Hepatocyte (in vitro differentiated cells): ENCODE measurements around the gene YARS2. TPM values are rescaled to one million over a fixed set of nuclear protein-coding genes. Genes with fewer than 3 reads are reported as not detected.
"Not testable (repeated sequence)": the region's sequence is repeated elsewhere in the genome, so short reads cannot be mapped to it uniquely, and the experiment has no call there.

Source experiments
- DNase-seq: peaks from one replicate; pipeline ENCODE4 v3.0.0-alpha.2; 2016; ENCODE audit warnings: low spot score
- H2AFZ ChIP-seq: fragments of 200-600 bp; sonication (generic); 2 replicates; pipeline ENCODE4 v1.6.0; 2016; ENCODE audit warnings: antibody characterized with exemption, mild to moderate bottlenecking
- H3K27ac ChIP-seq: fragments of 200-600 bp; sonication (generic); 2 replicates; pipeline ENCODE4 v1.5.1; 2016; ENCODE audit warnings: mild to moderate bottlenecking
- H3K27me3 ChIP-seq: fragments of 200-600 bp; sonication (generic); 2 replicates; pipeline ENCODE4 v1.6.1; 2016
- H3K36me3 ChIP-seq: fragments of 200-600 bp; sonication (generic); replicated peaks from 2 replicates; pipeline ENCODE4 v1.5.1; 2016; ENCODE audit warnings: low read depth; ENCODE audit not compliant: insufficient read depth
- H3K4me1 ChIP-seq: fragments of 200-600 bp; sonication (generic); 2 replicates; pipeline ENCODE4 v1.5.1; 2016; ENCODE audit warnings: mild to moderate bottlenecking, moderate library complexity; ENCODE audit not compliant: insufficient read depth
- H3K4me2 ChIP-seq: fragments of 200-600 bp; sonication (generic); 2 replicates; pipeline ENCODE4 v1.6.0; 2016
- H3K4me3 ChIP-seq: fragments of 200-600 bp; sonication (generic); 2 replicates; pipeline ENCODE4 v1.5.1; 2016; ENCODE audit warnings: mild to moderate bottlenecking
- H3K79me2 ChIP-seq: fragments of 200-600 bp; sonication (generic); 2 replicates; pipeline ENCODE4 v1.6.0; 2017; ENCODE audit warnings: mild to moderate bottlenecking
- H3K9me2 ChIP-seq: fragments of 200-600 bp; sonication (generic); replicated peaks from 2 replicates; pipeline ENCODE4 v1.6.0; 2017; ENCODE audit warnings: mild to moderate bottlenecking; ENCODE audit not compliant: insufficient read depth
- H3K9me3 ChIP-seq: fragments of 200-600 bp; sonication (generic); 2 replicates; pipeline ENCODE4 v1.5.1; 2016; ENCODE audit warnings: low read depth, mild to moderate bottlenecking
- H4K20me1 ChIP-seq: fragments of 200-600 bp; sonication (generic); 2 replicates; pipeline ENCODE4 v1.6.0; 2016; ENCODE audit warnings: mild to moderate bottlenecking; ENCODE audit not compliant: insufficient read depth, poor library complexity, severe bottlenecking
- EZH2 ChIP-seq: fragments of 200-600 bp; sonication (generic); IDR thresholded peaks from 2 replicates; pipeline ENCODE4 v1.6.1; 2016; ENCODE audit warnings: antibody characterized with exemption, mild to moderate bottlenecking, borderline replicate concordance
- EZH2phosphoT487 ChIP-seq: fragments of 200-600 bp; sonication (generic); IDR thresholded peaks from one replicate; pipeline ENCODE4 v1.6.1; 2018; ENCODE audit warnings: antibody characterized with exemption, mild to moderate bottlenecking, low read depth, moderate library complexity; ENCODE audit not compliant: unreplicated experiment, severe bottlenecking
- WGBS: methylation state at CpG from one replicate; pipeline ENCODE4 v1.1.6; 2016; ENCODE audit warnings: low lambda C conversion rate; ENCODE audit errors: missing lambda C conversion rate; 5-methylcytosine and 5-hydroxymethylcytosine counted together
- polyA plus RNA-seq: library from polyadenylated mRNA; unstranded; fragments of >200 nt; fragmentation: Nextera tagmentation; extraction: Ambion mirVana; gene quantifications from 2 replicates; pipeline ENCODE4 v1.2.1, GENCODE V29; 2016
- total RNA-seq: library from RNA; depleted of rRNA; stranded (reverse); fragments of >200 nt; gene quantifications from 2 replicates; pipeline ENCODE4 v1.2.3, GENCODE V29; 2014
- TF ChIP-seq, protein P1 (sequence below): fragments of 200-600 bp; sonication (generic); IDR thresholded peaks from 2 replicates; pipeline ENCODE4 v1.5.1; 2016; ENCODE audit warnings: antibody characterized with exemption, mild to moderate bottlenecking; ENCODE audit not compliant: poor library complexity

Gene YARS2
- total and polyA plus RNA-seq, 2 experiments from 2014 or later = 34.2 to 34.4 TPM

GRCh38 chr12:32726286-32726685 lies 29.4 kb downstream of the YARS2 start:
- Histone ChIP-seq H4K20me1 (no peaks in the 10 kb centered on the region), H3K4me3 (no peak overlapping the region), H3K27me3 (no peaks in the 10 kb centered on the region), H3K4me2 (no peak overlapping the region), H3K27ac (no peak overlapping the region), H3K79me2 (no peaks in the 10 kb centered on the region), H3K9me2 (no peaks in the 10 kb centered on the region), H3K36me3 (no peaks in the 10 kb centered on the region), H2AFZ (no peak overlapping the region), H3K9me3 (no peaks in the 10 kb centered on the region), H3K4me1 (no peaks in the 10 kb centered on the region)
- no peak for TF ChIP-seq EZH2
- TF ChIP-seq, protein P1, sequence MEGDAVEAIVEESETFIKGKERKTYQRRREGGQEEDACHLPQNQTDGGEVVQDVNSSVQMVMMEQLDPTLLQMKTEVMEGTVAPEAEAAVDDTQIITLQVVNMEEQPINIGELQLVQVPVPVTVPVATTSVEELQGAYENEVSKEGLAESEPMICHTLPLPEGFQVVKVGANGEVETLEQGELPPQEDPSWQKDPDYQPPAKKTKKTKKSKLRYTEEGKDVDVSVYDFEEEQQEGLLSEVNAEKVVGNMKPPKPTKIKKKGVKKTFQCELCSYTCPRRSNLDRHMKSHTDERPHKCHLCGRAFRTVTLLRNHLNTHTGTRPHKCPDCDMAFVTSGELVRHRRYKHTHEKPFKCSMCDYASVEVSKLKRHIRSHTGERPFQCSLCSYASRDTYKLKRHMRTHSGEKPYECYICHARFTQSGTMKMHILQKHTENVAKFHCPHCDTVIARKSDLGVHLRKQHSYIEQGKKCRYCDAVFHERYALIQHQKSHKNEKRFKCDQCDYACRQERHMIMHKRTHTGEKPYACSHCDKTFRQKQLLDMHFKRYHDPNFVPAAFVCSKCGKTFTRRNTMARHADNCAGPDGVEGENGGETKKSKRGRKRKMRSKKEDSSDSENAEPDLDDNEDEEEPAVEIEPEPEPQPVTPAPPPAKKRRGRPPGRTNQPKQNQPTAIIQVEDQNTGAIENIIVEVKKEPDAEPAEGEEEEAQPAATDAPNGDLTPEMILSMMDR = no peak
- TF ChIP-seq EZH2phosphoT487 = no peak
- DNase-seq = no peak
- WGBS = 89% methylated on average over 2 of the region's 2 CpGs

DNA sequence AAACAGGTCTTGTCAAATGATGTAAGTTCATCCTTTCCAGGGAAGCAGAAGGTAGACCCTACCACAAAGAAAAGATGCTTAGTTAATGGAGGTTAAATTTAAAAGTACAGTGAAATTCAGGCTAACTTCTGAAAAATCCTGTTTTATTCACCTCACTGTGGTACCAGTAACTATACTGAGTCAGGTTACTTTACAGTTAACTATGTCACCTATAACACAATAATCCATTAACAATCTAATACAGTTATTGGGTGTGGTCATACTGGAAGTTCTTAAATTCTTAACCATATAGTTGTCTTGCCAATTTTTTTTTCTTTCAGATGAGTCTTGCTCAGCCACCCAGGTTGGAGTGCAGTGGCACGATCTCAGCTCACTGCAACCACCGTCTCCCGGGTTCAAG lies 30.4 kb downstream of the YARS2 start:
- H3K9me3 ChIP-seq, H4K20me1 ChIP-seq, H3K4me3 ChIP-seq, H3K27me3 ChIP-seq, H2AFZ ChIP-seq, H3K79me2 ChIP-seq, H3K27ac ChIP-seq, H3K4me2 ChIP-seq, H3K4me1 ChIP-seq, DNase-seq, H3K9me2 ChIP-seq, H3K36me3 ChIP-seq: not testable (repeated sequence)
- WGBS = 100% methylated on average over 3 of the region's 3 CpGs

DNA sequence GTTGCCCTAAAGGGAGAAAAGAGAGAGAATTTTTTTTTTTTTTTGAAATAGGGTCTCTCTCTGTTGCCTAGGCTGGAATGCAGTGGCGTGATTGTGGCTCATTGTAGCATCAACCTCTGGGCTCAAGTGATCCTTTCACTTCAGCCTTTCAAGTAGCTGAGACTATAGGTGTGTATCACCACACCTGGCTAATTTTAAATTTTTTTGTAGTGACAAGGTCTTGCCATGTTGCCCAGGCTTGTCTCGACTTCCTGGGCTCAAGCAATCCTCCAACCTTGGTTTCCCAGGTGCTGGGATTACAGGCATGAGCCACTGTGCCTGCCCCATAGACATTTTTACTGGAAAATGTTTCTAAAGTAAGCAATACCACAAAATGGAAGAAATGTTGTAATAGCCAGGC lies 36.8 kb downstream of the YARS2 start:
- no peak for DNase-seq
- TF ChIP-seq EZH2 (no peak), EZH2phosphoT487 (no peak)
- TF ChIP-seq, protein P1 = no peak
- WGBS = 98% methylated on average over 2 of the region's 2 CpGs
- peaks cover 3% of the 10 kb centered on the region for H3K79me2 ChIP-seq
- no peaks in the 10 kb centered on the region for H3K4me1 ChIP-seq
- H3K4me3 ChIP-seq = no peak overlapping the region
- H3K27ac ChIP-seq = no peak overlapping the region
- no peak overlapping the region for H3K4me2 ChIP-seq
- H2AFZ ChIP-seq = no peak overlapping the region
- H3K9me2 ChIP-seq = no peaks in the 10 kb centered on the region
- H3K27me3 ChIP-seq = no peaks in the 10 kb centered on the region
- no peaks in the 10 kb centered on the region for H3K9me3 ChIP-seq
- H4K20me1 ChIP-seq = no peaks in the 10 kb centered on the region
- H3K36me3 ChIP-seq = no peaks in the 10 kb centered on the region

- H3K27me3 ChIP-seq = no peaks in the 10 kb centered on the region
- H3K79me2 ChIP-seq = no peaks in the 10 kb centered on the region
- H3K9me2 ChIP-seq = no peaks in the 10 kb centered on the region
- no peaks in the 10 kb centered on the region for H3K9me3 ChIP-seq
- H3K27ac ChIP-seq = no peak overlapping the region
- no peak for DNase-seq
- no peak overlapping the region for H3K4me3 ChIP-seq
- H3K4me2 ChIP-seq = no peak overlapping the region
- no peaks in the 10 kb centered on the region for H4K20me1 ChIP-seq
- H3K36me3 ChIP-seq = no peaks in the 10 kb centered on the region
- TF ChIP-seq EZH2 = no peak
- TF ChIP-seq EZH2phosphoT487 = no peak
- TF ChIP-seq, protein P1 = no peak
- H2AFZ ChIP-seq = no peak overlapping the region
- H3K4me1 ChIP-seq = no peaks in the 10 kb centered on the region
- WGBS = 94% methylated on average over 4 of the region's 4 CpGs
These were observed 40.9 kb downstream of the YARS2 start for GRCh38 chr12:32714772-32715171.
